ENCODE data around the gene SEMA5B.

The SEMA5B gene, protein sequence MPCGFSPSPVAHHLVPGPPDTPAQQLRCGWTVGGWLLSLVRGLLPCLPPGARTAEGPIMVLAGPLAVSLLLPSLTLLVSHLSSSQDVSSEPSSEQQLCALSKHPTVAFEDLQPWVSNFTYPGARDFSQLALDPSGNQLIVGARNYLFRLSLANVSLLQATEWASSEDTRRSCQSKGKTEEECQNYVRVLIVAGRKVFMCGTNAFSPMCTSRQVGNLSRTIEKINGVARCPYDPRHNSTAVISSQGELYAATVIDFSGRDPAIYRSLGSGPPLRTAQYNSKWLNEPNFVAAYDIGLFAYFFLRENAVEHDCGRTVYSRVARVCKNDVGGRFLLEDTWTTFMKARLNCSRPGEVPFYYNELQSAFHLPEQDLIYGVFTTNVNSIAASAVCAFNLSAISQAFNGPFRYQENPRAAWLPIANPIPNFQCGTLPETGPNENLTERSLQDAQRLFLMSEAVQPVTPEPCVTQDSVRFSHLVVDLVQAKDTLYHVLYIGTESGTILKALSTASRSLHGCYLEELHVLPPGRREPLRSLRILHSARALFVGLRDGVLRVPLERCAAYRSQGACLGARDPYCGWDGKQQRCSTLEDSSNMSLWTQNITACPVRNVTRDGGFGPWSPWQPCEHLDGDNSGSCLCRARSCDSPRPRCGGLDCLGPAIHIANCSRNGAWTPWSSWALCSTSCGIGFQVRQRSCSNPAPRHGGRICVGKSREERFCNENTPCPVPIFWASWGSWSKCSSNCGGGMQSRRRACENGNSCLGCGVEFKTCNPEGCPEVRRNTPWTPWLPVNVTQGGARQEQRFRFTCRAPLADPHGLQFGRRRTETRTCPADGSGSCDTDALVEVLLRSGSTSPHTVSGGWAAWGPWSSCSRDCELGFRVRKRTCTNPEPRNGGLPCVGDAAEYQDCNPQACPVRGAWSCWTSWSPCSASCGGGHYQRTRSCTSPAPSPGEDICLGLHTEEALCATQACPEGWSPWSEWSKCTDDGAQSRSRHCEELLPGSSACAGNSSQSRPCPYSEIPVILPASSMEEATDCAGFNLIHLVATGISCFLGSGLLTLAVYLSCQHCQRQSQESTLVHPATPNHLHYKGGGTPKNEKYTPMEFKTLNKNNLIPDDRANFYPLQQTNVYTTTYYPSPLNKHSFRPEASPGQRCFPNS

GRCh38 chr3:123027292-123028232, at the start of gene SEMA5B:
SEMA5B (minus strand) TSS chr3:123027763; CDS start chr3:122961263, 66,500 bp downstream.
- DNase-seq (ENCODE audit: low read depth), result peak; percentile 32
- H3K4me3 ChIP-seq (ENCODE audit: low read length), result peak within 1 kb of the TSS; percentile 34
- TF ChIP-seq, protein P1, sequence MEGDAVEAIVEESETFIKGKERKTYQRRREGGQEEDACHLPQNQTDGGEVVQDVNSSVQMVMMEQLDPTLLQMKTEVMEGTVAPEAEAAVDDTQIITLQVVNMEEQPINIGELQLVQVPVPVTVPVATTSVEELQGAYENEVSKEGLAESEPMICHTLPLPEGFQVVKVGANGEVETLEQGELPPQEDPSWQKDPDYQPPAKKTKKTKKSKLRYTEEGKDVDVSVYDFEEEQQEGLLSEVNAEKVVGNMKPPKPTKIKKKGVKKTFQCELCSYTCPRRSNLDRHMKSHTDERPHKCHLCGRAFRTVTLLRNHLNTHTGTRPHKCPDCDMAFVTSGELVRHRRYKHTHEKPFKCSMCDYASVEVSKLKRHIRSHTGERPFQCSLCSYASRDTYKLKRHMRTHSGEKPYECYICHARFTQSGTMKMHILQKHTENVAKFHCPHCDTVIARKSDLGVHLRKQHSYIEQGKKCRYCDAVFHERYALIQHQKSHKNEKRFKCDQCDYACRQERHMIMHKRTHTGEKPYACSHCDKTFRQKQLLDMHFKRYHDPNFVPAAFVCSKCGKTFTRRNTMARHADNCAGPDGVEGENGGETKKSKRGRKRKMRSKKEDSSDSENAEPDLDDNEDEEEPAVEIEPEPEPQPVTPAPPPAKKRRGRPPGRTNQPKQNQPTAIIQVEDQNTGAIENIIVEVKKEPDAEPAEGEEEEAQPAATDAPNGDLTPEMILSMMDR (IDR thresholded peaks at IDR 0.05; ENCODE audit: insufficient read depth, low read depth, low read length, missing control alignments), result no peak

DNA sequence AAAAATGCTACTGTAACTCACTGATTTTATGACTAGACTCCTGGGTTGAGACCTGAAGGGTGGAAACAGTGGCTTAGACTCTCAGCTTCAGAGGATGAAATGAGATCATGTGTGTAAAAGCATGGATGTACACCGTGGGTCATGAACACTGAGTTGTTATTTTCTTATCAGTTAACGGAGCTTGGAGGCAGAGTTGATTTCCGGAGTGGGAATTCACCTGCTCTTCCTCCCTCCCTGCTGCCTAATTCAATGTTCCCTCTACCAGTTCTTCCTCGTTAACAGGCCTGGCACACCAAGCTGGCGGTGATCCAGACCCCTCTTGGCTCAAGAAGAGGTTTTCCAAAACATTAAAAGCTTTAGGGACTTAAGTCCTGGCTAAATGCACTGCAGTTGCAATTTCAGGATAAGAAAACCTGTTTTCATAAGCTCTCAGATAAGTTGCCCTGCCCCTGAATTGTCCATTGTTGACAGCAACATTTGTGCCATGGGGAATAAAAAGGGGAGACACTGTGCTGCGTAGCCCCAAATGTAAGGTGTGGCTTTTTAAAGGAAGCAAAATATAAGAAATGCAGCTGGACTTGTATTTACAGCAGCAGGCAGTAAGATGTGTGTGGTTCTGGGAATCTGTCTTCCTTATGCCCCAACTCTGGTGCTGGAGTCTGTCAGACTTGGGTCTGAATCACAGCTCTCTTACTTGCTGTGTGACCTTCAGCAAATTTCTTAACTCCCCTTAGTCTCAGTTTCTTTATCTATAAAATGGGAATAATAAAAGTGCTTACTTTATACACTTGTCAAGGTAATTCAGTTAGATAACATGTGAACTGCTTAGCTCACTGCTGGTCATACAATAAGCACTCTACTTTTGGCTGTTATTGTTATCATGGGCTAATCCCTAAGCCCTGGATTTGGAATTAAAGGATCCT, 49.2 kb upstream of the SEMA5B start:
- TF ChIP-seq, protein P1 (IDR thresholded peaks at IDR 0.05; ENCODE audit: insufficient read depth, low read depth, low read length, missing control alignments), result no peak
- H3K4me3 ChIP-seq (ENCODE audit: low read length), result no peak overlapping the region
- DNase-seq (ENCODE audit: low read depth), result no peak

GRCh38 chr3:123076112-123076495, 48.5 kb upstream of the SEMA5B start:
- TF ChIP-seq, protein P1 (IDR thresholded peaks at IDR 0.05; ENCODE audit: insufficient read depth, low read depth, low read length, missing control alignments), result no peak
- no peak overlapping the region for H3K4me3 ChIP-seq (ENCODE audit: low read length)
- no peak for DNase-seq (ENCODE audit: low read depth)

DNA sequence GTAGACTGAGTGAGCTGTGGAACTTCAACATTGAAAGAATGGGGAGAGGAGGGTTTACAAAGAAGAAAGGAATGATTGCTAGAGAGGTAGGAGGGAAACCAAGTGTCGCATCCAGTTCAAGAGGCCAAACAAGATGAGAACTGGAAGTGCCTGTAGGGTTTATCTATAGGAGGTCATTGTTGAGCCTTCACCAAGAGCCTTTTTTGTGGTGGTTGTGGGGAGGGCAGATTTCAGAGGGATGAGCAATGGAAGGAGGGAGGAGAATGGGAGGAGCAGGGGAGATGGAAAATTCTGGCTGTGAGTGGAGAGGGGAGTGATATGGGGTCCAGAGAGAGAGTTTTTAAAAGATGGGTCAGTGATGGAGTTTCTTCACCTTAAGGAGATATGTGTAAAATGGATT, 47.8 kb upstream of the SEMA5B start:
- DNase-seq (ENCODE audit: low read depth), result no peak
- no peak overlapping the region for H3K4me3 ChIP-seq (ENCODE audit: low read length)
- TF ChIP-seq, protein P1 (IDR thresholded peaks at IDR 0.05; ENCODE audit: insufficient read depth, low read depth, low read length, missing control alignments), result no peak

- TF ChIP-seq, protein P1 (IDR thresholded peaks at IDR 0.05; ENCODE audit: insufficient read depth, low read depth, low read length, missing control alignments), result no peak
- no peak overlapping the region for H3K4me3 ChIP-seq (ENCODE audit: low read length)
- DNase-seq (ENCODE audit: low read depth), result no peak
These were observed 45.0 kb upstream of the SEMA5B start for GRCh38 chr3:123072564-123072963.
